ENCODE measurements around the gene LYAR.

DNA sequence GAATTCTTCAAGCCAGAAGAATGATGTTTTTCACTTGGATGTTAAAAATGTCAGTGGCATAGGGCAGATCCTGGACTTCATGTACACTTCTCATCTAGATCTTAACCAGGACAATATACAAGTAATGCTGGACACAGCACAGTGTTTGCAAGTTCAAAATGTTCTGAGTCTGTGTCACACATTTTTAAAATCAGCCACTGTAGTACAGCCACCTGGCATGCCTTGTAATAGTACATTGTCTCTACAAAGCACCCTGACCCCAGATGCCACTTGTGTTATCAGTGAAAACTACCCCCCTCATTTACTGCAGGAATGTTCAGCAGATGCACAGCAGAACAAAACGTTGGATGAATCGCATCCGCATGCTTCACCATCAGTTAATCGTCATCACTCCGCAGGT, 12.0 kb upstream of the LYAR start:
- no peak for TF ChIP-seq CTCF (conservative IDR thresholded peaks at IDR 0.05; ENCODE audit: low read depth in 2 of 2)
- no peak for TF ChIP-seq EZH2 (IDR thresholded peaks at IDR 0.05; ENCODE audit: low read depth, unreplicated experiment)
- no peak for TF ChIP-seq ZNF114 (CRISPR knock-in tag; IDR thresholded peaks at IDR 0.05)
- no peak for TF ChIP-seq POLR2AphosphoS5 (IDR thresholded peaks at IDR 0.05; ENCODE audit: low read depth)
- TF ChIP-seq CREB1 (CRISPR knock-in tag; IDR thresholded peaks at IDR 0.05; ENCODE audit: low read depth): no peak
- no peak for TF ChIP-seq REST (IDR thresholded peaks at IDR 0.05; ENCODE audit: unreplicated experiment)
- TF ChIP-seq JUNB (IDR thresholded peaks at IDR 0.05; ENCODE audit: unreplicated experiment): no peak

All from GM23338 (cell line).